ENCODE data around the gene MACROH2A1.

The MACROH2A1 gene

GRCh38 chr5:135329066-135329912 lies 69.7 kb downstream of the MACROH2A1 start:
- DNase-seq: no peak

DNA sequence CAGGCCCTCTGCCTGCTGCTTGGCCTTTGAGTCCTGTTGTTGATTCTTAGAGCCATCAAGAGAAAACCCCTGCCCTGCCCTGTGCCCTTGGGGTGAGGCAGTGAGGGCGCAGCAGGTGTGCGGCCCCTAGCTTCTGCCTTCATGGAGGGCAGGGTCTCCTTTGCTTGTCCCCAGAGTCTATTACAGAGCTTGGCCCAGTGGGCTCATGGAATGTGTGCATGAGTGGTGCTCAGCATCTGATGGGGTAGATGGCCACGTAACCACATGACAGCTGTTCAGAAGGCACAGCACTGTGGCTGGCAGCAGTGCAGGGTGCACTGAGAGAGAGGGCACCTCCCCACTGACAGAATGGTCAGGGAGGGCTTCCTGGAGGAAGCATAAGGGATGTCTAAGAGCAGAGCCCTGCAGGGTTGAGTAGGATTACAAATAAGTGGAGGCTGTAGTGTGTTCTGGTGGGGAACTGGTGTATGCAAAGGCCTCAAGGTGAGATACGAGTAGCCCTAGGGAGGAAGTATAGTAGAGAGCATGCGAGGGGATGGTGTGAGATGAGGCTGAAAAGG lies 70.8 kb downstream of the MACROH2A1 start:
- DNase-seq: no peak

DNA sequence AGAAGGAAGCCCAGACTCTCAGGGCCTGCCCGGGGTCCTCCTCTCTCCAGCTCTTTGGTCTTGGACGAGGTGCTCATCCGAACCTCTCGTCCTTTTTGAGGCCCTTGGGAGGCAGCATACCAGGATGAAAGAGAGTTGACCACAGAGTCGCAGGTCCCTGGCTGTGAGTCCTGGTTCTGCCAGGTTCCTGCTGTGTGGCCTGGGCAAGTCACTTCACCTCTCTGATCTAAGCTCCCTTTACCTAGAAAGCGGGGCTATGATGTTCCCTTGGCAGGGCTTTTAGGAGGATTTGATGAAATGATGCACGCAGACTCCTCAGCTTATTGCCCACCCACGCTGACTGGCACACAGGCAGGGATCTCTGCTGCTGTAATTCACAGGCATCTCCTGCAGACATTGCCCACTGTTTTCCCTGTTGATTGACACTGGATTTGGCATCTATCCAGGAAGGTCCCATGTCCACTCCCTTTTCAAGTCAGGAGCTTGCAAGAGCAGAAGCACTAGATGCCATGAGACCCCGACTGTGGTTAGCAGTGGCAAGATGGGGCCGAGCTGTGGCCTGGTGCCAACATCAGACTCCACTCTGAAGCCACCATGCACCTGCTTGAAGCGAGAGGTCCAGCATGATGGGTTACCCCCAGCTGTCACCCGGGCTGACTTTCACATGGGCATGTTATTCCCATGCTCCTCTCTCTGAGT lies 71.5 kb downstream of the MACROH2A1 start:
- DNase-seq: no peak

GRCh38 chr5:135326296-135327254 lies 72.5 kb downstream of the MACROH2A1 start:
- DNase-seq: no peak

DNA sequence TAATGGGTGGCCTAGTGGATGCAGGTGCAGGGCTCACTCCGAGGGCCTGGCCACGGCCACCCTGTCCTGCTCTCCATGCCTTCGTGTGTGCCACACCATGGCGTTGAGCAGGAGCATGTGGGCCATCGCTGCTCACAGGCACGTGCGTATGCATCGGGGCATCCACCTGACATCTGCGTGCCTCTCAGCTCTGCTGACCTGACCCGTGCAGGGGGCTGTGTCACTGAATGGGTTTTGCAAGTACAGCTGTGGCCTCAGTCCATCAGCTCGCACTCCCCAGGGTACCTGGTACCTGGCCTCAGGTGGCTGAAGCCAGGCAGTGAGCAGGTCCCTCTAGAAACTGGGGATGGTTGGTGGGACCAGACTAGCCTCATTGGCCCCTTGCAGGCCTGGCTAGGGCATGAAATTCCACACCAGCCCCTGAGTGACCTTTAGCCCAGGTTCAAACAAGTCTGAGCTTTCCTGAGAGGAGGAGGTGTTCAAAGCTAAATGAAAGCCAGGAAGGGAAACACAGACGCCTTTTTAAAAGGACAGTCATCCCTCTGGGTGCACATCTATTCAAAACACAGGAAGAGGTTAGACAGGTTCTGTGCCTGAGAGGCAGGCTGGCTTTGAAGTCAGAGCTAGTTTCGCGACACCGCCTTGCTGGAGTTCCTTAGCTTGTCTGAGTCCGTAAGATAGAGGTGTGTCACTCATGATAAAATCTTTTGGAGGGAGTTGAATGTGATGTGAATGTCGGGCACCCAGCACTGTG lies 74.0 kb downstream of the MACROH2A1 start:
- DNase-seq: no peak

DNA sequence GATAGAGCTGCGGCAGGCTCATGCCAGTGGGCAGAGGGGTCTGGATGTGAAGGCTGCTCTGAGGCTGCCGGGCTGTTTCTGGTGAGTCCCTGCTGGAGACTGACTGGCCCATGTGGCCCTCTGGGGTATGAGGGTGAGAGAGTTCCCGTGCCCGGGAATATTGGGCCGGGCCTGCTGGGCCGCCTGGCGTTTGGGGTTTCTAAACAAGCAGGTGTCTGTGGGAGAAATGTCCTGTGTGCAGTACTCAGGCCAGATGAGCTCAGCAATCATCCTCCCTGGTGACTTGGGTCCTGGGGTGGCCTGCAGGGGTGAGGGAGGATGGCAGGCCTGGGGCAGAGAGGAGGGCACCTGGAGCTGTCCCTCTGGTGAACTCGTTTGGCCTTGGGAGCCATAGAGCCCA lies 74.9 kb downstream of the MACROH2A1 start:
- no peak for DNase-seq

DNA sequence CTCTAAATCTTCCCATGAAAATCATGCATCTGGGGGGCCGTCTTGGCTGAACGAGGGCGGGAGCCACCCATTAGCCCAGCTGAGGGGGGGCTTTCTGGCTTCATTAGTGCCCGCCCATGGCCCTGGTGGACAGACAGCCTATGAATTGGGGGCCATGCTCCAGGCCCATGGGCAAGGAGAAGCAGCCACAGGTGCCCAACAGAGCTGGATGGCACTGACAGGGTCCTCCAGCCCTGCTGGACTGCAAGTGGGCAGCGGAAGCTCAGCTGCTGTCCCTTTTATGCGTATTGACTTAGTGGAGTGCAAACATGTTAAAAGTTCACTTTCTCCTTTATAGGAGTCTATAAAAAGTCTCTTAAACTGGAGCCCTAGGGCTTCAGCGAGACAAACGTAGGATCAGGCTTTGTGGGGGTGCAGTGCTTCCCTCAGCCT lies 75.3 kb downstream of the MACROH2A1 start:
- no peak for DNase-seq

DNA sequence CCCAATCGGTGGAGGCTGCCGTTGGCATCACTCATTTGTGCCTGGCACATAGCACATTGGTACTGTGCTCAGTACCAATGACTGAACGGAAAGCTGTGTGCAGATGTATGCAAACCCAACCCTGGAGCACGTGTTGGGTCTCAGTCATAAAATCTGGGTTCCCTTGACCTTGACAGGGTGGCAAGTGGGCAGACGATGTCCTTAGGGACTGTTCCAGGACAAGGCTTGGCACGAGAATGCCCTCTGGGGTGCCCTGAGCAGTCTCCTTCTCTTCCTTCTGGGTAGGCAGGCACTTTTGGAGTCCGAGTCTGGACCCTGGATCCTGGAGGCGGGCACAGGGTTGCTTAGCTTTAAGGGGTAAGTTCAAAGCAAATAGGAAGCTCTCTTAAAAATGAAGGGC lies 75.8 kb downstream of the MACROH2A1 start:
- DNase-seq: no peak

DNA sequence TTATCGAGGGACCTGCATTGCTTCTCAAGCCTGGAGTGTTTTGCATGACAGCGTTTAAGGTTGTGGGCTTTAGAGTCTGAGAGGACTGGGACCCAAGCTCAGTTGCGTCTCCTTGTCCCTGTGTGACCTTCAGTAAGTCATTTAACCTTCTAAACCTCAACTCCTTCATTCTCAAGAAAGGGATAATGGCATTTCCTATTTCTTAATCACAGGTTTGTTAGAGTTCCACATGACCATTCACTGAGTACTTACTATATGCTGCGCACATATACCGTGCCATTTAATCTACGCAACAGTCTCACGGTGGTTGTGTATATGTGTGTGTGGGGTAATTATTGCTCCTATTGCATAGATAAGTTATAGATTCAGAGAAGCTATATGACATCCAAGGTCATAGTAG lies 76.3 kb downstream of the MACROH2A1 start:
- DNase-seq: no peak

- no peak for DNase-seq
Observed at GRCh38 chr5:135322271-135322670, 76.8 kb downstream of the MACROH2A1 start.

DNA sequence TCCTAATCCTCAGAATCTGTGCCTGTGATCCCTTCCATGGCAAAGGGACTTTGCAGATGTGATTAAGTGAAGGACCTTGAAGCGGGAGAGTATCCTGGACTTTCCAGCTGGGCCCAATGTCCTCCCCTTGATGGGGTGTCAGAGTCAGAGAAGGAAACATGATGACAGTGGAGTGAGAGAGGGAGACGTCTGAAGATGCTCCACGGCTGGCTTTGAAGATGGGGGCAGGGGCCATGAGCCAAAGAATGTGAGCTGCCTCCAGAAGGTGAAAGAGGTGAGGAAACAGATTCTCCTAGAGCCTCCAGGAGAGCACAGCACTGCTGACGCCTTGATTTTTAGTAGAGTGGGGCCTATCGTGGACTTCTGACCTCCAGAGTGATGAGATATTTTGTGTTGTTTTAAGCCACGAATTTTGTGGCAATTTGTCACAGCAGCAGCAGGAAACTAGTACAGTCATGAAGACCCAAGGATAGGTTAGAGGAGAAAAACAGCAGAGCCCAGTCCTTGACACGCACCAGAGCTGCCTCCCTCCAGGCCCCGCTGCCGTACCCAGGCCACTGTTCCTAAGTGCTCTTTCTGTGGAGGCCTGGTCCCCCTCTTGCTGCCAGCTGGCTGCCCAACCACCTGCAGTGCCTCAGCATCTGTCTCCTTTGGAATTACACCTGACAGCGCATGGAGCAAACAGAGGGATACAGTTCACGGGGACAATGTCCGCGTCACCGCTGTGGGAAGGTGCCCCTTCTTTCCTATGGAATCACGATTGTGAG lies 78.1 kb downstream of the MACROH2A1 start:
- no peak for DNase-seq

- no peak for DNase-seq
Observed at GRCh38 chr5:135319928-135320606, 79.0 kb downstream of the MACROH2A1 start.

DNA sequence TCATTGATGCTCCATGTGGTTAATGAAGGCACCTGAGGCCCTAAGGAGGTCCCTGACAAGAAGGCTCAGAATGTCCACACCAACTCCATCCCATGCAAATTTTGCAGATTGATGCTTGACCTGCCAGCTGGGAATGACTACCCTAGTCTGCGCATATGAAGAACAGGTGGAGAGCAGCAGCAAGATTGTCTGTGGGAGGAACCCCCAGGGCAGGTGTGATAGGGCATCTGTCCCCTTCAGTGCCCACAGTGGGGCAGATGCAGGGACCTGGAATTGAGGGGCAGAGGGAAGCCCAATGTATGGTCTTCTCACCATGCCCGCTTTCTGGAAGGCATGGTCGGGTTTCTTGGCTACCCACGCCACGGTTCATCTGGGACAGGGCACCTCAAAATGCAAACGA lies 79.6 kb downstream of the MACROH2A1 start:
- DNase-seq: no peak

DNA sequence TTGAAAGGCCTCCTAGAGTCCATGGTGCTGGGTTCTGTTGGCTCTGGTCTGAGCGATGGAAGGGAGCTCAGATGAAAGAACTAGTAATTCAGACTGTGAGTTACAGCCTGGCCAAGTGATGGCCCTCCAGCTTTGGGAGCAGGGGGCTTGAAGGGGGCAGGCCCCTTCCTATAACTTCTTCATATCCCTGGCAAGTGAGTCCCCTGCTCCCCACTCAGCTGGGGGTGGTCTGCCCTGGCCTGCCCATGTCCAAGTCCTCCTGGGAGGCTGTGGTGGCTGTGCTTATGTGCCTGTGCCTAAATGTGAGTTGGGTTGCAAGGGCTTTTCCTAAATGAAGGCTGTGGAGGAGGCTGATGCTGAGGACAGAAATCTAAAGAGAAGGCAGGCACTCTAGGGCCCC lies 80.1 kb downstream of the MACROH2A1 start:
- DNase-seq: no peak

GRCh38 chr5:135318037-135318436 lies 81.0 kb downstream of the MACROH2A1 start:
- no peak for DNase-seq

GRCh38 chr5:135317286-135317685 lies 81.7 kb downstream of the MACROH2A1 start:
- no peak for DNase-seq

DNA sequence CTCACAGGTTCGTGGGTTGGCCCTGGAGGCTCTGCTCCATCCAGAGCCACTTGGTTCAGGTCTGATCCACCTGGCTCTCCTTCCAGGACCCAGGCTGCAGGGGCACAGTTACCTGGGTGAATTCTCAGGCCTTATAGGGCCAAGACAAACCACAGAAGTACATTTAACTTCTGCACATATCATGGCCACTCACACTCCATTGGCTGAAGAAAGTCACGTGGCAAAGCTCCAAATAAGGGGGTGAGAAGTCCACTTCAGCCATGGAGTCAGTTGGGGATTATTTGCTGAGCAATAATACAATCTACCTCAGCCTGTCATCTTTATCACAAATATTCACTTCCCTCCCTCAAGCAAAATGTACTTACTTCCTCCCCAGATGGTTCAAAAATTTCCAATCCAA lies 83.6 kb downstream of the MACROH2A1 start:
- DNase-seq: no peak

DNA sequence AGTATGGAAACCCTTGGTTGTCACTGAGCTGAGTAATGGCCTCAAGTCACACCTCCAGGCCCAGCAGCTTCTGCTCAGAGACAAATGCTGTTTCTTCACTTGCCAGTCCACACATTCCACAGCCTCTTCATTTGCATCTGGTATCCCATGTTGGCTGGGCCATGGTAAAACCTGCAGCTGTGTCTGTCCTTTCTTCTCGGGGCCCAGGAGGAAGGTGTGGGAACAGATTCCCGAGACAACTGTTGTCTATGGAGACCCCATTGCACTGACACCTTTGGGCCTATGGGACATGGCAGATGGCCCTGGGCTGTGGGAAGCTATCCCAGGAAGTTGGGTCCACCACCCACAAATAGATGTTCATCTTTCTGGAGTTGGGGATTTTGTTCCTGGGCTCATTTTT lies 85.1 kb downstream of the MACROH2A1 start:
- no peak for DNase-seq

GRCh38 chr5:135313405-135313804 lies 85.6 kb downstream of the MACROH2A1 start:
- DNase-seq: no peak

DNA sequence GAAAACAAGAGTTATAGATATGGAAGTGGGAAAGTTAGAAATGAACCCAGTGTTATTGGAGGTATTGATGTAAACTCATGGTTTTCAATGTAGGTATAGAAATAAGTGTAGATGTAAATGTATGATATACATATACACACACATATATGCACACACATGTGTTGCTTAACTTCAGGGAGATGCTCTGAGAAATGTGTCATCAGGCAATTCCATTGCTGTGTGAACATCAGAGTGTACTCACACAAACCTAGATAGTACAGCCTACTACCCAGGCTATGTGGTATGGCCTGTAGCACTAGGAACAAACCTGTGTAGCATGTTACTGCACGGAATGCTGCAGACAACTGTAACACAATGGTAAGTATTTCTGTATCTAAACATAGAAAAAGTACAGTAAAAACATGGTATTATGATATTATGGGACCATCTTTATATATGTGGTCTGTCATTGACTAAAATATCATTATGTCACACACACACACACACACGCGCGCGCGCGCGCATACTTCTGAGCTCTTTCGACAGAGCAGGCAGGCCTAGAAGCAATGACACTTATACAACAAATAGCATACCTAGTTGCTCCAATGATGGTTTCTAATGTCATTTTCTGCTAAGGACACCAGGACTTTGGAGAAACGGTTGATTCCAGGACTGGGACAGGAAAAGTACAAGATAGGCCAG lies 86.6 kb downstream of the MACROH2A1 start:
- no peak for DNase-seq

Measured in 8988T (cell line).